Mesendoderm (in vitro differentiated cells): ENCODE data around the gene TMEM165.

Experiments used
- DNase-seq: peaks from one replicate; pipeline ENCODE4 v3.0.0; 2013
- H2AK5ac ChIP-seq: 2 replicates; pipeline ENCODE4 v1.6.1; 2013; ENCODE audit warnings: low read length, inconsistent platforms
- H2BK120ac ChIP-seq: 2 replicates; pipeline ENCODE4 v1.6.1; 2013; ENCODE audit warnings: low read depth, mild to moderate bottlenecking, low read length, moderate library complexity, mixed read lengths
- H2BK15ac ChIP-seq: replicated peaks from 2 replicates; pipeline ENCODE4 v1.6.1; 2013; ENCODE audit warnings: low read depth, mild to moderate bottlenecking, moderate library complexity
- H2BK5ac ChIP-seq: 2 replicates; pipeline ENCODE4 v1.6.1; 2013; ENCODE audit warnings: low read length, inconsistent platforms
- H3K18ac ChIP-seq: 2 replicates; pipeline ENCODE4 v1.6.1; 2013; ENCODE audit warnings: mild to moderate bottlenecking, low read length, mixed read lengths
- H3K23ac ChIP-seq: one replicate; pipeline ENCODE4 v1.6.1; 2013; ENCODE audit warnings: low read length
- H3K27ac ChIP-seq: 2 replicates; pipeline ENCODE4 v1.5.1; 2013; ENCODE audit warnings: low read depth, mild to moderate bottlenecking, inconsistent platforms, low read length, moderate library complexity
- H3K27me3 ChIP-seq: 2 replicates; pipeline ENCODE4 v1.6.1; 2013; ENCODE audit warnings: low read length, control low read depth, mild to moderate bottlenecking, inconsistent platforms; ENCODE audit not compliant: insufficient read depth, poor library complexity
- H3K36me3 ChIP-seq: 2 replicates; pipeline ENCODE4 v1.6.1; 2013; ENCODE audit warnings: low read length, inconsistent platforms; ENCODE audit not compliant: control insufficient read depth, insufficient read depth
- H3K4ac ChIP-seq: one replicate; pipeline ENCODE4 v1.6.1; 2013; ENCODE audit warnings: low read depth, mild to moderate bottlenecking, low read length, moderate library complexity
- H3K4me1 ChIP-seq: 2 replicates; pipeline ENCODE4 v1.6.1; 2013; ENCODE audit warnings: low read depth, low read length, inconsistent platforms; ENCODE audit not compliant: control insufficient read depth
- H3K4me2 ChIP-seq: 2 replicates; pipeline ENCODE4 v1.6.1; 2013; ENCODE audit warnings: low read length
- H3K4me3 ChIP-seq: 2 replicates; pipeline ENCODE4 v1.5.1; 2013; ENCODE audit warnings: mild to moderate bottlenecking, low read length
- H3K56ac ChIP-seq: one replicate; pipeline ENCODE4 v1.6.1; 2013; ENCODE audit warnings: low read length
- H3K79me1 ChIP-seq: 2 replicates; pipeline ENCODE4 v1.6.1; 2013; ENCODE audit warnings: low read length, inconsistent platforms
- H3K79me2 ChIP-seq: 2 replicates; pipeline ENCODE4 v1.6.1; 2013; ENCODE audit warnings: mild to moderate bottlenecking, low read length; ENCODE audit not compliant: control insufficient read depth, insufficient read depth
- H3K9ac ChIP-seq: 2 replicates; pipeline ENCODE4 v1.6.1; 2013; ENCODE audit warnings: low read length, inconsistent platforms
- H4K5ac ChIP-seq: one replicate; pipeline ENCODE4 v1.6.1; 2013; ENCODE audit warnings: low read length
- H4K8ac ChIP-seq: one replicate; pipeline ENCODE4 v1.6.1; 2013; ENCODE audit warnings: low read depth, mild to moderate bottlenecking, control low read depth, low read length, moderate library complexity
- WGBS: extraction: QIAGEN DNeasy Blood & Tissue Kit; methylation state at CpG from one replicate; pipeline ENCODE4 v1.1.7; 2013; ENCODE audit warnings: low lambda C conversion rate, missing lambda C conversion rate; ENCODE audit not compliant: insufficient coverage; ENCODE audit errors: extremely low coverage; 5-methylcytosine and 5-hydroxymethylcytosine counted together

TMEM165 gene

DNA sequence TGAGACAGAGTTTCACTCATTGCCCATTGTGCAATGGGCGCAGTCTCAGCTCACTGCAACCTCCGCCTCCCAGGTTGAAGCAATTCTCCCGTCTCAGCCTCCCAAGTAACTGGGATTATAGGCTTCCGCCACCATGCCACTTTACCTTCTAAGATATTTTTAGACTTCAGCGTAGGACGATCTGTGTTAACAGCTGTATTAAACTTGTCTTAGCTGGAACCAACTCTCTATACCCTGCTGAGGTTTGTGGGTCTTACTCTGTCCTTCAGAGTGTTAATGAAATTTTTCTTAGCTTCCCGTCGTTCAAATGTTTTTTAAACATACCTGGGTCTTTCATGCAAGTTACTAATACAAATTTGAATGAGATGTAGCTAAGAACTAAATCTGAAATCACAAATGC, 14.7 kb downstream of the TMEM165 start:
- no peak overlapping the region for H2BK5ac ChIP-seq

GRCh38 chr4:55411621-55412020, 15.9 kb downstream of the TMEM165 start:
- Histone ChIP-seq H4K5ac (no peak overlapping the region), H3K27ac (no peak overlapping the region), H2BK120ac (no peak overlapping the region)

More for the DNA sequence above, 14.7 kb downstream of the TMEM165 start:
- H3K79me2 ChIP-seq: peaks cover 61% of the 10 kb centered on the region
- no peak overlapping the region for H2BK120ac ChIP-seq
- H4K8ac ChIP-seq: no peak overlapping the region
- peaks cover 9% of the 10 kb centered on the region for H3K79me1 ChIP-seq
- DNase-seq: no peak
- H3K18ac ChIP-seq: no peak overlapping the region
- H3K27me3 ChIP-seq: no peaks in the 10 kb centered on the region
- no peak overlapping the region for H3K27ac ChIP-seq
- H3K9ac ChIP-seq: no peak overlapping the region
- no CpG with 5 or more reads among the region's 8 CpGs for WGBS
- peaks cover 2% of the 10 kb centered on the region for H3K4me1 ChIP-seq
- H3K36me3 ChIP-seq: peaks cover 2% of the 10 kb centered on the region
- no peak overlapping the region for H2BK15ac ChIP-seq
- no peak overlapping the region for H3K56ac ChIP-seq
- H3K4me2 ChIP-seq: no peak overlapping the region
- H4K5ac ChIP-seq: no peak overlapping the region
- no peak overlapping the region for H3K4me3 ChIP-seq
- H3K23ac ChIP-seq: no peak overlapping the region
- no peak overlapping the region for H3K4ac ChIP-seq
- no peak overlapping the region for H2AK5ac ChIP-seq

GRCh38 chr4:55416176-55416575, 20.4 kb downstream of the TMEM165 start:
- no peak overlapping the region for H2BK5ac ChIP-seq
- H3K27ac ChIP-seq: no peak overlapping the region
- 100% methylated on average over 1 of the region's 3 CpGs for WGBS

More at GRCh38 chr4:55411621-55412020, 15.9 kb downstream of the TMEM165 start:
- no peak overlapping the region for H2BK5ac ChIP-seq
- H3K4me1 ChIP-seq: peaks cover 2% of the 10 kb centered on the region
- H3K4me3 ChIP-seq: no peak overlapping the region
- WGBS: no CpG with 5 or more reads among the region's 6 CpGs
- no peak for DNase-seq
- H3K36me3 ChIP-seq: peaks cover 4% of the 10 kb centered on the region
- no peak overlapping the region for H3K23ac ChIP-seq
- H3K79me2 ChIP-seq: peaks cover 52% of the 10 kb centered on the region
- H2AK5ac ChIP-seq: no peak overlapping the region
- H3K4ac ChIP-seq: no peak overlapping the region
- no peak overlapping the region for H3K4me2 ChIP-seq
- no peak overlapping the region for H4K8ac ChIP-seq
- H2BK15ac ChIP-seq: no peak overlapping the region
- H3K79me1 ChIP-seq: peaks cover 10% of the 10 kb centered on the region
- no peaks in the 10 kb centered on the region for H3K27me3 ChIP-seq
- no peak overlapping the region for H3K9ac ChIP-seq
- no peak overlapping the region for H3K56ac ChIP-seq
- no peak overlapping the region for H3K18ac ChIP-seq

DNA sequence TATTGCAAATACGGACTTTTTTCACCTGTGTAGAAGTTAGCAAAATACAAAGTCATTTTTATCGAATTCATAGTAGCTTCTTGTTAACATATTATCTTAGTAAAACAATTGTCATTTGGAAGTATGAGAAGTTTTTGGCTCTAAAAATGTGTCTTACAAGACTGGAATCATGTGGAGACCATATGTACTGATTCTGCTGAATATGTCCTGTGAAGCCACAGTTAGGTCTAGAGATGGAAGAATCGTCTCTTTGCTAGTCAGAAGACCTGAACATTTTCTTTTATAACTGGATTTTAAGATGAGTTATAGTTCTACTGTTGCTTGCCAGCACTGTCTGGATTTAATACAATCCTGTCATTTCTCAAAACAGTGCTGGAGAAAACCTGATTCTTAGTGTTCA, 29.0 kb downstream of the TMEM165 start:
- H2AK5ac ChIP-seq: no peak overlapping the region
- no peak overlapping the region for H2BK120ac ChIP-seq
- H3K56ac ChIP-seq: no peak overlapping the region
- no peak overlapping the region for H3K4me3 ChIP-seq
- no peak overlapping the region for H2BK5ac ChIP-seq
- H3K27ac ChIP-seq: no peak overlapping the region
- no peak overlapping the region for H4K5ac ChIP-seq
- H3K79me2 ChIP-seq: no peaks in the 10 kb centered on the region
- H3K4me1 ChIP-seq: no peaks in the 10 kb centered on the region
- H3K79me1 ChIP-seq: peaks cover 2% of the 10 kb centered on the region
- H3K27me3 ChIP-seq: no peaks in the 10 kb centered on the region
- no peak overlapping the region for H3K18ac ChIP-seq
- no peak overlapping the region for H4K8ac ChIP-seq
- H3K9ac ChIP-seq: no peak overlapping the region
- no peak overlapping the region for H3K4ac ChIP-seq
- no peak for DNase-seq
- no peak overlapping the region for H2BK15ac ChIP-seq
- peaks cover 8% of the 10 kb centered on the region for H3K36me3 ChIP-seq
- no peak overlapping the region for H3K4me2 ChIP-seq
- no CpG with 5 or more reads among the region's 3 CpGs for WGBS
- no peak overlapping the region for H3K23ac ChIP-seq

More at GRCh38 chr4:55416176-55416575, 20.4 kb downstream of the TMEM165 start:
- H3K4ac ChIP-seq: no peak overlapping the region
- no peak overlapping the region for H2BK120ac ChIP-seq
- H3K36me3 ChIP-seq: peaks cover 9% of the 10 kb centered on the region
- H3K23ac ChIP-seq: no peak overlapping the region
- no peak overlapping the region for H3K56ac ChIP-seq
- no peak for DNase-seq
- H3K79me1 ChIP-seq: peaks cover 14% of the 10 kb centered on the region
- no peak overlapping the region for H3K9ac ChIP-seq
- no peak overlapping the region for H3K18ac ChIP-seq
- H4K8ac ChIP-seq: no peak overlapping the region
- H2AK5ac ChIP-seq: no peak overlapping the region
- no peak overlapping the region for H2BK15ac ChIP-seq
- H3K4me2 ChIP-seq: no peak overlapping the region
- no peaks in the 10 kb centered on the region for H3K4me1 ChIP-seq
- H3K27me3 ChIP-seq: no peaks in the 10 kb centered on the region
- peaks cover 16% of the 10 kb centered on the region for H3K79me2 ChIP-seq
- no peak overlapping the region for H4K5ac ChIP-seq
- H3K4me3 ChIP-seq: no peak overlapping the region

- Histone ChIP-seq H3K23ac (no peak overlapping the region), H3K27me3 (no peaks in the 10 kb centered on the region), H3K18ac (no peak overlapping the region), H2BK120ac (no peak overlapping the region), H3K4me1 (no peaks in the 10 kb centered on the region), H3K9ac (no peak overlapping the region), H3K4ac (no peak overlapping the region), H2BK15ac (no peak overlapping the region), H3K36me3 (peaks cover 3% of the 10 kb centered on the region), H4K5ac (no peak overlapping the region), H3K4me3 (no peak overlapping the region), H3K56ac (no peak overlapping the region), H3K4me2 (no peak overlapping the region), H3K79me2 (no peaks in the 10 kb centered on the region), H3K27ac (no peak overlapping the region), H3K79me1 (no peaks in the 10 kb centered on the region), H2AK5ac (no peak overlapping the region), H4K8ac (no peak overlapping the region), H2BK5ac (no peak overlapping the region)
- DNase-seq: no peak
- no CpG with 5 or more reads among the region's 6 CpGs for WGBS
Measured at GRCh38 chr4:55431710-55432336, 36.1 kb downstream of the TMEM165 start.
